SK-N-SH treated with all-trans-retinoic acid at 6 μM for 48 hours (cell line): ENCODE measurements around the gene TGM5.

Source experiments
- ATAC-seq: fragments of 200-7000 bp; cut with Tn5 transposase; 3 replicates; pipeline ENCODE4 v1.9.1; 2020; ENCODE audit warnings: mild to moderate bottlenecking, moderate library complexity
- ARNTL ChIP-seq: fragments of 450-650 bp; formaldehyde crosslinking; IDR thresholded peaks from 2 replicates; pipeline ENCODE4 v1.5.0; 2020; ENCODE audit warnings: low read depth, mild to moderate bottlenecking, moderate library complexity, borderline replicate concordance
- CREB5 ChIP-seq: fragments of 250-450 bp; sonication (Bioruptor Pico); IDR thresholded peaks from 2 replicates; pipeline ENCODE4 v1.5.1; 2020; ENCODE audit warnings: low read depth, mild to moderate bottlenecking, moderate library complexity
- CSDC2 ChIP-seq: fragments of 250-450 bp; sonication (Bioruptor Pico); IDR thresholded peaks from 2 replicates; pipeline ENCODE4 v1.5.0; 2020; ENCODE audit warnings: mild to moderate bottlenecking, moderate library complexity
- CSRNP3 ChIP-seq: fragments of 250-450 bp; sonication (Bioruptor Pico); IDR thresholded peaks from 2 replicates; pipeline ENCODE4 v1.5.1; 2021; ENCODE audit warnings: mild to moderate bottlenecking, moderate library complexity
- ESRRG ChIP-seq: fragments of 250-450 bp; sonication (Bioruptor Pico); IDR thresholded peaks from 2 replicates; pipeline ENCODE4 v1.6.1; 2021; ENCODE audit warnings: mild to moderate bottlenecking
- GLIS3 ChIP-seq: fragments of 250-450 bp; sonication (Bioruptor Pico); IDR thresholded peaks from 2 replicates; pipeline ENCODE4 v1.5.0; 2020; ENCODE audit warnings: mild to moderate bottlenecking, moderate library complexity
- ISL1 ChIP-seq: fragments of 250-450 bp; sonication (Bioruptor Pico); IDR thresholded peaks from 2 replicates; pipeline ENCODE4 v2.1.2; 2022; ENCODE audit warnings: mild to moderate bottlenecking, moderate library complexity
- OSR1 ChIP-seq: fragments of 250-450 bp; sonication (Bioruptor Pico); IDR thresholded peaks from 2 replicates; pipeline ENCODE4 v1.8.0; 2022; ENCODE audit warnings: moderate library complexity, mild to moderate bottlenecking, inconsistent platforms
- PATZ1 ChIP-seq: fragments of 250-450 bp; sonication (Bioruptor Pico); IDR thresholded peaks from 2 replicates; pipeline ENCODE4 v1.8.0; 2020; ENCODE audit warnings: mild to moderate bottlenecking, moderate library complexity, borderline replicate concordance
- POU6F1 ChIP-seq: fragments of 250-450 bp; sonication (Bioruptor Pico); IDR thresholded peaks from 2 replicates; pipeline ENCODE4 v1.8.0; 2021; ENCODE audit warnings: low read depth, mild to moderate bottlenecking, moderate library complexity, borderline replicate concordance
- PPARA ChIP-seq: fragments of 250-450 bp; sonication (Bioruptor Pico); IDR thresholded peaks from 2 replicates; pipeline ENCODE4 v1.5.0; 2020; ENCODE audit warnings: mild to moderate bottlenecking, borderline replicate concordance
- RARB ChIP-seq: fragments of 250-450 bp; sonication (Bioruptor Pico); IDR thresholded peaks from 2 replicates; pipeline ENCODE4 v1.8.0; 2021; ENCODE audit warnings: mild to moderate bottlenecking, moderate library complexity
- SNAI2 ChIP-seq: fragments of 250-450 bp; sonication (Bioruptor Pico); IDR thresholded peaks from 2 replicates; pipeline ENCODE4 v1.5.0; 2020; ENCODE audit warnings: mild to moderate bottlenecking, moderate library complexity
- TOX ChIP-seq: fragments of 250-450 bp; sonication (Bioruptor Pico); IDR thresholded peaks from 2 replicates; pipeline ENCODE4 v1.8.0; 2021; ENCODE audit warnings: mild to moderate bottlenecking, moderate library complexity, borderline replicate concordance
- TSHZ2 ChIP-seq: fragments of 250-450 bp; sonication (Bioruptor Pico); IDR thresholded peaks from 2 replicates; pipeline ENCODE4 v1.5.0; 2020; ENCODE audit warnings: mild to moderate bottlenecking, moderate library complexity
- ZC3H10 ChIP-seq: fragments of 250-450 bp; sonication (Bioruptor Pico); IDR thresholded peaks from 2 replicates; pipeline ENCODE4 v1.5.1; 2021; ENCODE audit warnings: mild to moderate bottlenecking, moderate library complexity
- ZFP3 ChIP-seq: fragments of 250-450 bp; sonication (Bioruptor Pico); IDR thresholded peaks from 2 replicates; pipeline ENCODE4 v1.5.0; 2020; ENCODE audit warnings: mild to moderate bottlenecking, moderate library complexity
- ZFP30 ChIP-seq: fragments of 450-650 bp; formaldehyde crosslinking; IDR thresholded peaks from 2 replicates; pipeline ENCODE4 v1.5.0; 2022; ENCODE audit warnings: mild to moderate bottlenecking, moderate library complexity
- ZNF565 ChIP-seq: fragments of 450-650 bp; formaldehyde crosslinking; conservative IDR thresholded peaks from 2 replicates; pipeline ENCODE4 v1.5.0; 2020; ENCODE audit warnings: low read depth, mild to moderate bottlenecking, moderate library complexity

Gene TGM5

GRCh38 chr15:43251185-43251870 lies 15.4 kb downstream of the TGM5 start:
- ATAC-seq, result no peak
- TF ChIP-seq PPARA (CRISPR knock-in tag) (no peak), SNAI2 (CRISPR knock-in tag) (no peak), CSRNP3 (CRISPR knock-in tag) (no peak), OSR1 (CRISPR knock-in tag) (no peak), ZC3H10 (no peak), ARNTL (CRISPR knock-in tag) (no peak), ZFP30 (CRISPR knock-in tag) (no peak), GLIS3 (CRISPR knock-in tag) (no peak), TSHZ2 (no peak), CREB5 (CRISPR knock-in tag) (no peak), TOX (CRISPR knock-in tag) (no peak), CSDC2 (CRISPR knock-in tag) (no peak)

- TF ChIP-seq PPARA (CRISPR knock-in tag) (no peak), ZFP30 (CRISPR knock-in tag) (no peak), CREB5 (CRISPR knock-in tag) (no peak), CSDC2 (CRISPR knock-in tag) (no peak), ZNF565 (CRISPR knock-in tag) (no peak), RARB (CRISPR knock-in tag) (no peak), ISL1 (CRISPR knock-in tag) (no peak), CSRNP3 (CRISPR knock-in tag) (no peak), PATZ1 (CRISPR knock-in tag) (no peak), ZFP3 (CRISPR knock-in tag) (no peak), ESRRG (CRISPR knock-in tag) (no peak), ZC3H10 (no peak), POU6F1 (CRISPR knock-in tag) (no peak)
- no peak for ATAC-seq
Measured at GRCh38 chr15:43250785-43251184, 15.9 kb downstream of the TGM5 start.
